Measurements from ENCODE around the gene AQP12A.

AQP12A gene

DNA sequence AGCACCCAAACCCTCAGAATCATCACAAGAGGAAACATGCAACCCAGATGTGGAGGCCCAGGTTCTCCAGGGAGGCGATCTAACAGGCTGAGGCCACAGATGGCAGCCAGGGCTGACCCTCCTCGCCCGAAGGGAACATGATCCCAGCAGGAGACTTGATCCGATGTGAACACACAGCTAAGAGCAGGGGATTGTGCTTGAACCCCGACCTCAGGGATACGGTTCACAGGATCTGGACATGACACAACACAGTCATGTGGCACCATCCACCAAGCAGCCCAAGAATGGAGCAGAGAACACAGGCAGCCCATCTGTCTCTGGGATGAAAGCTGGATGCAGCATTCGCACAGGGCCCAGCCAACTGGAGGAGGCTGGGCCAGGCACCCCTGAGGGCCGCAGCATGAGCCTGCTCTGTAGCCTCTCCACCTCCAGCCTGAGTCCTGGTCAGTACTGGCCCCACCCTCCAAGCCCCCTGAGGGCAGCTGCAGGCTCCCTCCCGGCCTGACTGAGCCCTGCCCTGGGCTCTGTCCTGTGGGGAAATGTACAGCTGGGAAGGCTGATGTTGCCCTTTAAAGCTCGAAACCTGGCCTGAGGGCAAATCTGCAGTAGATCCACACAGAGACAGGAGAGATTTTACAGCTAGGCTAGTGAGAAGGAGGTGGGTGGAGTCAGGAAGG is 39.0 kb downstream of the AQP12A start:
- TF ChIP-seq ZFX (IDR thresholded peaks at IDR 0.05; ENCODE audit: borderline replicate concordance), result no peak
- TF ChIP-seq, protein P1, sequence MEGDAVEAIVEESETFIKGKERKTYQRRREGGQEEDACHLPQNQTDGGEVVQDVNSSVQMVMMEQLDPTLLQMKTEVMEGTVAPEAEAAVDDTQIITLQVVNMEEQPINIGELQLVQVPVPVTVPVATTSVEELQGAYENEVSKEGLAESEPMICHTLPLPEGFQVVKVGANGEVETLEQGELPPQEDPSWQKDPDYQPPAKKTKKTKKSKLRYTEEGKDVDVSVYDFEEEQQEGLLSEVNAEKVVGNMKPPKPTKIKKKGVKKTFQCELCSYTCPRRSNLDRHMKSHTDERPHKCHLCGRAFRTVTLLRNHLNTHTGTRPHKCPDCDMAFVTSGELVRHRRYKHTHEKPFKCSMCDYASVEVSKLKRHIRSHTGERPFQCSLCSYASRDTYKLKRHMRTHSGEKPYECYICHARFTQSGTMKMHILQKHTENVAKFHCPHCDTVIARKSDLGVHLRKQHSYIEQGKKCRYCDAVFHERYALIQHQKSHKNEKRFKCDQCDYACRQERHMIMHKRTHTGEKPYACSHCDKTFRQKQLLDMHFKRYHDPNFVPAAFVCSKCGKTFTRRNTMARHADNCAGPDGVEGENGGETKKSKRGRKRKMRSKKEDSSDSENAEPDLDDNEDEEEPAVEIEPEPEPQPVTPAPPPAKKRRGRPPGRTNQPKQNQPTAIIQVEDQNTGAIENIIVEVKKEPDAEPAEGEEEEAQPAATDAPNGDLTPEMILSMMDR (IDR thresholded peaks at IDR 0.05), result no peak

GRCh38 chr2:240731178-240731545 is 39.5 kb downstream of the AQP12A start:
- no peak overlapping the region for H3K27ac ChIP-seq
- TF ChIP-seq, protein P1 (IDR thresholded peaks at IDR 0.05), result no peak

More for the DNA sequence above, 39.0 kb downstream of the AQP12A start:
- H3K27ac ChIP-seq, result no peak overlapping the region

GRCh38 chr2:240732184-240732583 is 40.5 kb downstream of the AQP12A start:
- no peak for TF ChIP-seq ZFX (IDR thresholded peaks at IDR 0.05; ENCODE audit: borderline replicate concordance)
- TF ChIP-seq, protein P1 (IDR thresholded peaks at IDR 0.05), result no peak
- H3K27ac ChIP-seq, result no peak overlapping the region

GRCh38 chr2:240732911-240733622 is 41.4 kb downstream of the AQP12A start:
- H3K27ac ChIP-seq, result no peak overlapping the region
- TF ChIP-seq ZFX (IDR thresholded peaks at IDR 0.05; ENCODE audit: borderline replicate concordance), result no peak
- TF ChIP-seq, protein P1 (IDR thresholded peaks at IDR 0.05), result no peak

- TF ChIP-seq, protein P1 (IDR thresholded peaks at IDR 0.05), result peak; percentile 29; the same call in 1 of the 2 replicates
- no peak for TF ChIP-seq ZFX (IDR thresholded peaks at IDR 0.05; ENCODE audit: borderline replicate concordance)
Measured at GRCh38 chr2:240733803-240734495, 42.3 kb downstream of the AQP12A start.

DNA sequence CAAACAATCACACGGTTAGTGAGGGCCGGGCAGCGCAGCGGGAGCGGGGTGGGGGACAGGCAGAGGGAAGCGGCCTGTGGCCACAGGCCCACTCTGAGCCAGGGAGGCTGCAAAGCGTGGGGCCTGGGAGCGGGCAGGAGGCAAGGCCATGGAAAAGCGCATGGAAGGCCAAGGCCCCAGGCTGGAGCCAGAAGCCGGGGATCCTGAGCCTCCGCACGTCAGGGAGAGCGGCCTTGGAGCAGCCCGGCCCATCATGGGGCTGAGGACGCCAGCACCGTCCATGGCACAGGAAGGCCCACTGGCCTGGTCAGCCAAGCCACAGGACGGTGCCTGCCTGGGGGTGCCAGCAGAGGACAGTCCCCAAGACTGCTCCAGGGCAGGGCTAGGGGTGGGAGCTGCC is 43.1 kb downstream of the AQP12A start:
- TF ChIP-seq, protein P1 (IDR thresholded peaks at IDR 0.05), result no peak
- no peak for TF ChIP-seq ZFX (IDR thresholded peaks at IDR 0.05; ENCODE audit: borderline replicate concordance)
- H3K27ac ChIP-seq, result no peak overlapping the region

More at GRCh38 chr2:240733803-240734495, 42.3 kb downstream of the AQP12A start:
- no peak overlapping the region for H3K27ac ChIP-seq
